Activated CD8-positive, alpha-beta memory T cell treated with anti-CD3 and anti-CD28 coated beads, Interleukin-2, amount 50 U/mL, for 1 hour (primary cell): ENCODE measurements around the gene AXDND1.

Source experiments
- DNase-seq: peaks from one replicate; pipeline ENCODE4 v3.0.0-alpha.2; 2020; ENCODE audit errors: extremely low read depth

Gene AXDND1

DNA sequence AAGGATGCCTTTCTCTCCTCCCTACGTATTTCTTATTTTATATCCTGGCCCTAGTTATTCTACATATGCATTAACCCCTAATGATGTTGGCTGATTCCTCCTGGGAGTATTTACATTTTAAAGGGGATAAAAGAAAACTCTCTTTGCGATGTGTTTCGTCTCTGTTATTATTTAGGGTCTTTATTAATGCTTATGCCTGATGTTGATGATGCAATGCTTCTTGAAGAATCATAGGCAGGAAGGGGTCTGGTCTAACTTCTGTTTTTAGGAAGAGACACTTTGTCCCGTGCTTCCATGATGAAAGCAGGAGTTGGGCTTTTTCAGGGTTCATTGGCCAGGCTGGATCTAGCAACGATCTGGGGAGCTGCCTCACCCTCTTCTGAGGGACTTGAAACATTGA, 210.7 kb downstream of the AXDND1 start:
- DNase-seq = no peak

DNA sequence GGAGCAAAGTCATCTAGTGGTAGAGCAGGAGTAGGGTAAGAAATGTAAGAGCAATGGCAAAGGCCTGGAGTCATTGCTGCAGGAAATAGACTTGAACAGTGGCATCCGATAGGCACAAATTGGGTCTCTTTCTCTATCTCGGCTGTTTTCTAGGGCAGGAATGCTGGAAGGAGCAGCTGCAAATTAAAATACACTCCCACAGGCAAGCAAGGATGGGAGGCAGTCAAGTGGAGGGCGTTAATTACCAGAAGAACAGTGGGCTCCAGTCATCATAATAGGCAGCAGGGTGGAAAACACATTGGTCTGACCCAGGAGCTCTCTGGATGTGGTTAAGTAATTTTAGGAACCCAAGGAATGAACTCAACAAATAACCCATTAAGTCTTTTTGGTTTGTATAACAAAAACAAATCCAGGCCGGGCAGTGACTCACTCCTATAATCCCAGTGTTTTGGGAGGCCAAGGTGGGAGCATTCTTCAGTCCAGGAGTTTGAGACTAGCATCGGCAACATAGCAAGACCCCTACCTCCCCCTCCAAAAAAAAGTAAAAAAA, 218.1 kb downstream of the AXDND1 start:
- no peak for DNase-seq

DNA sequence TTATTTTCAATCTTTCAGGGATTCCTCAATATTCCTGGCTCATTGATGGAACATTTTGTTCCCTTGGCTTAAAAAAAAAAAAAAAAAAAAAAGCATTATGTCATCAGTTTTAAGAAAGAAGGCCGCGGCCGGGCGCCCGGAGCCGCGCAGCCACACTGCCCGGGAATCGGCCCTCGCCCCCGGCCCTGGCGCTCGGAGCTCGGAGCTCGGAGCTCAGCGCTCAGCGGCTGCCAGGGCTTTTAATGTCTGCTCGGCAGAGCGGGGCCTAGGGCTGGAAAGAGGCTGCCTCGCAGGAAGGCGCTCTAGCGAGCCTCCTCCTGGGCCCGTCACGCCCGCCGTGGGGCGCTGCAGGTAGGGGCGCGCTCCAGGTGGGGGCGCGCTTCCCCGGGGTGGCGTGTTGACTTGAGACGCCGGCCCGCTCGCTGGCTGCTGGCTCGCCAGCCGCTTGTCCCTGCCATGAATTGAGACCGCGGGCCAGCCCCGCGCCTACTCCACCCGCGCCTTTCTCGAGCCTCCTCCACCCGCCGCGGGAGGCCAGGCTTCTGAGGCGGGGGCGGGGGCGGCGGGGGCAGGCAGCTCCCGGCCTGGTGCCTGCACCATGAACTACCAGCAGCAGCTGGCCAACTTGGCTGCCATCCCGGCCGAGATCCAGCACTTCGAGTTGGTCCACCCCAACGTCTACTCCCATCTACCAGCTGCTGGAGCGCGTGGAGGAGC, 220.5 kb downstream of the AXDND1 start:
- no peak for DNase-seq

DNA sequence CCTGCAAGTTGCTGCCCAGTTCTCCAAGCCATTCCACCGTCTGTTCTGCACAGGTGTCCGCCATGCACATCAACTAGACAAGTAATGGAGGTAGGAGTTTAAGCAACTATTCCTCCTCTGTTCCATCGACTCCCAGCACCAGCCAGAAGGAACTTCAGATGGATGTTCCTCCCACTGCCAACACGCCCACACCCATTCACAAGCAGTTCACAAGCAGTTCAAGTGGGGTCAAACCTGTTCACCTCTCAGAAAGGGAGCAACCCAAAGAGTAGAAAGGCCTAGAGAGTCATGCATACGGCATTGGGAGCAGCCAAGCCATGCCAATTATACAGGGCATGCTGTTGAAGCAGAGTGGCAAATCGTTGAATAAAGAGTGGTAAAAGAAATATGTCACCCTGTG, 221.6 kb downstream of the AXDND1 start:
- no peak for DNase-seq

DNA sequence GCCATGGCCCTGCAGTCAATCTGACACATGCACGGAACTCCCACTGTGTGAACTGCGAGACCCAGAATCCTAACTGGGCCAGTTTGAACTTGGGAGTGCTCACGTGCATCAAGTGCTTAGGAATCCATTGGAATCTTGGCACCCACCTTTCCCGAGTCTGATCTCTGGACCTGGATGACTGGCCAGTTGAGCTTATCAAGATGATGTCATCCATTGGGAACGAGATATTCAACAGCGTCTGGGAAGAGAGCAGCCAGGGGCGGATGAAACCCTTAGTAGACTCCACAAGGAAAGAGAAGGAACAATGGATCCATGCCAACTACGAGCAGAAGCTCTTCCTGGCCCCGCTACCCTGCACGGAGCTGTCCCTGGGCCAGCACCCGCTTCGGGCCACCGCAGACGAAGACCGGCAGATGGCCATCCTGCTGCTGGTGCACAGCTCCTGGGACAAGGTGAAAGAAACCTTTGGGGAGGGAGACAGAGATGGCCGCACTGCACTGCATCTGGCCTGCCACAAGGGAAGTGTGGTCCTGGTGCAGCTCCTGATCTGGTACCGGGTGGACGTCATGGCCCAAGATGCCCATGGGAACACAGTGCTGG, 222.8 kb downstream of the AXDND1 start:
- DNase-seq = no peak

DNA sequence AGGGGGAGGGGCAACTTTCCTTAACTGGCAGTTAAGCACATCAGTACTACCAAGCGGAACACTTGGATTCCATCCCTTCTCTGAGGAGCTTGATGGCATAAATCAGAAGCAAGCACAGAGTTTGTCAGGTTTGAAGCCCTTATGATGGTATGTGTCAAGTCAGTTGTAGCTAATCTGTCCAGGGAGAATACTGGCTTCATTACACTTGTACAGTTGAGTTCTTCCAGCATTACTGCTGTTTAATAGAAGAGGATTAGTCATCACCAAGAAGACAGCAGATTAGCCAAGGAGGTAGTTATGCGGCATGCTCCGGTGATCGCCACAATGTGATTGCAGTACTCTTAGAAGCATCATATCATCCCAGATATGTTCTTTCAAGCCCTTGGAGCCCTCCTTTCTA, 223.7 kb downstream of the AXDND1 start:
- DNase-seq = no peak

DNA sequence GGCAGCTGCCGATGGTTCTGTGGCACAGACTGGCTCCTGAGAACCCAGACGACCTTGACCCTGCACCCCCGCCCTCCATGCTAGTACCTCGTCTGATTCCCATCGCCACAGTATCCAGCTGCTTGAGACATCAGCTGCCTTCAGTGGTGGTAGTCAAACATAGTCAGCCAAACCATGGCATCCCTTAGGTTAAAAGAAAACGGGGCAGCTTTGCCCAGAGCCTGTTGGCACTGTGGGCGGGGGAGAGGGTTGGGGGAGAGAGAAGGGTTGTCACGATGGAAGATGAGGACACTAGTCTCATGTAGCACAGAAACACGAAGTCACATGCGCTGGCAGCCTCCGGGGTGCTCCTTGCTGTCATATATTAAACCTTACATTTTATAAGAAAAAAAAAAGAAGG, 224.9 kb downstream of the AXDND1 start:
- no peak for DNase-seq

DNA sequence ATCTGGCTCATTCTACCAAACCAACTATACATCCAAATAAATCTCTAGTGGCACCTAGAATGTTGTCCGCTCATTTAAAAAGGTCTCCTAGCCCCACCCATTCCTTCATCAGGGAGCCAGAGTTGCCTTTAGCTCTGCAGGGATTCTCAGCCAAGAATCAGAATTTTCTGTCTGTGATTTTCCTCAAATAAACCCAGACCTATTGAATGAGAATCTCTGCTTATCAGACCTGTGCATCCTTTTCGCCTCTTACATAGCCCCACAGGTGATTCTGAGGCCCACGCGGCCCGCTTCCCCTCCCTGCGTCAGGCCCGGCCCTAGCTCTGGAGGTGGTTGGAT, 225.5 kb downstream of the AXDND1 start:
- DNase-seq = no peak

DNA sequence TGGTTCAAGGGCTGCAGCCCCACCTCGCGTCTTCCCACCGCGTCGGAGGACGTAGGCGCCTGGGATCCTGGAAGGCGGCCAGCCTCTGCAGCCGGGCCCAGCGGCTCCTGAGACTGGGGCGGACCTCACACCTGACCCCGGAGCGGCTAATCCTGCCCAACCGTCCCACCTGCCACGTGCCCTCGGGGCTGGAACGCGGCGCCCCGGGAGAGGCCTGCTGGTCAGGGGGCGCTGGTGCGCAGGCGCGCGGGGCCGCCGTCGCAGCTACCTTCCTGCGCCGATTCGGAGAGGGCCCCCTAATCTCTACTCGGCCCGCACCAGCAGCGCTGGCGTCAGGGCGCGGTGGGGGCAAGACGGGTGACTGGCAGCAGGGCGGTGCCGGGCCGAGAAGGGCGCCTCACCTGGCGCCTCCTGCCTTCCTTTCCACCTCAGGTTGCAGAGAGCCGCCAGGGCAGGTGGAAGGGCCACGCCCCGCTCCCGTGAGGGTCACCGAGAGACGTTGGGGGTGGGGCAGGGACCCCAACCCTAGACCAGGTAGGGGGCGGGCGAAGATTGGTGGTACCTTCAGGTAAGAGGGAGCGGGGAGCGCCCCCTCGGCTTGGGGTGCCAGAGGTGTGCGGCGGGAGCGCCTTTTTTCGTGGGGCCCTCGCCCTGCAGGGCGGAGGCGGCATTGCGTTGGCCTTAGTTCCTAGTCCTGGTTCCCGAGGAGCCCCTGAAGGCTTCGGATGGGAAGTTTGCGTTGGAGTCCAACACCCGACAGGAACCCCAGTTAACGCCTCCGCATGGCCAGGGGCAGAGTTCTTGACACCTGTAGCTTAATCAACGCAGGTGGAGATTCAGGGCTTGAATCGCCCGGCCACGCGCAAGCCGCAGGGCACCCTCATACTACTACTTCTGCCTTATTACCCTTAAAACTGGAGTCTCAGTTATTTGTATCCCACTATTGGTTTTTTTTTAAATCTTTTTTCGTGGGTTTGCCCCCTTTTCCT, 226.1 kb downstream of the AXDND1 start, which contains the start of gene TDRD5:
TSS of gene TDRD5 (plus strand) at position 241 of the 989 bp plus-strand sequence. CDS start 784 bp downstream, outside the sequence.
- no peak for DNase-seq

DNA sequence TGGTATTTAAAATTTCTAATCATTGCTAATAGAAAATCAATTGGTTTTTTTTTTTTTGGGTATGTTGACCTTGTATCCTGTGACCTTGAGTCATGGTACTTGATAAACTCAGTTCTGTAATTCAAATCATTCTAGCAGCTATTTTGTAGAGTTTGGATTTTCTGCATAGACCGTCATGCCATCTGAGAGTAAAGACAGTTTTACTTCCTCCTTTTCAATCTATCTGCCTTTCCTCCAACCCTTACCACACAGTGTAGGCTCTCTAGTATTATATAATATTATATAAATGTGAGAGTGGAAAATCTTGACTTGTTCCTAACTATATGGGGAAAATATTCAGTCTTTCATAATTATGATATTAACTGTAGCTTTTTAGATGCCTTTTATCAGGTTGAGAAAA, 232.9 kb downstream of the AXDND1 start:
- no peak for DNase-seq

DNA sequence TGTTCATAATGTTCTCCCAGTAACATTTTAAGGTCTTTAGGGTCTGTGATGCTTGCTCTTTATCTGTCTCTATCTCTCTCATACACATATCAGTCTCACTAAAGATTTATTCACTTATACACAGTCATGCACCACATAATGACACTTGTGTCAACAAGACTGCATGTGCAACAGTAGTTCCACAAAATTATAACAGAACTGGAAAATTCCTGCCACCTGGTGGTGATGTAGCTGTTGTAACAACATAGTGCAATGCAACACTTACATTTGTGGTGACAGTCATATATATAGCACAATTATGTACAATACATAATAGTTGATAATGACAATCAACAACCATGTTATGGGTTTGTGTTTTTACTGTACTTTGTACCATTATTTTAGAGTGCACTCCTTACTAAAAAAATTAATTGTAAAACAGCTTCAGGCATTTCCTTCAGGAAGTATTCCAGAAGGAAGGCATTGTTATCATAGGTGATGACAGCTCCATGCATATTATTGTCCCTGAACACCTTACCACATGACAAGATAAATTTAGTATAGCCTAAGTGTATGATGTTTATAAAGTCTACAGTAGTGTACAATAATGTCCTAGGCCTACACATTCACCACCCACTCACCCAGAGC, 234.0 kb downstream of the AXDND1 start:
- no peak for DNase-seq

DNA sequence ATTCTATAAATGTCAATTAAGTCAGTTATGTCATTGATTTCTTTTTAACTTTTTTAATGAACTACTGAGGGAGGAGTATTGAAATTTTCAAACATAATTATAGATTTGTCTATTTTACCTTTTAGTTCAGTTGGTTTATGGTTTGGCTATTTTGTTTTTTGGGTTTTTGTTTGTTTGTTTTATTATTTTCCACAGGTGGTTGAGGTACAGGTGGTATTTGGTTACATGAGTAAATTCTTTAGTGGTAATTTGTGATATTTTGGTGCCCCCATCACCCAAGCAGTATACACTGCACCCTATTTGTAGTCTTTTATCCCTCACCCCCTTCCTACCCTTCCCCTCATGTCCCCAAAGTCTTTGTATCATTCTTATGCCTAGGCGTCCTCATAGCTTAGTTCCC, 235.3 kb downstream of the AXDND1 start:
- no peak for DNase-seq
